ENCODE data around the gene DET1.
"Not testable (repeated sequence)": the region's sequence is repeated elsewhere in the genome, so short reads cannot be mapped to it uniquely, and the experiment has no call there.

DET1 gene

GRCh38 chr15:88568589-88568988 is 22.1 kb upstream of the DET1 start:
- no peak overlapping the region for H3K27ac ChIP-seq (ENCODE audit: low read depth, low read length)
- H3K4me1 ChIP-seq (ENCODE audit: insufficient read depth, low read length) = no peaks in the 10 kb centered on the region
- H3K4me3 ChIP-seq (ENCODE audit: low read length) = no peak overlapping the region
- H3K9ac ChIP-seq (ENCODE audit: low read depth, low read length) = no peak overlapping the region
- no peaks in the 10 kb centered on the region for H3K27me3 ChIP-seq (ENCODE audit: insufficient read depth, low read length)
- no peaks in the 10 kb centered on the region for H3K9me3 ChIP-seq (ENCODE audit: insufficient read depth, low read depth, low read length)
- H3K36me3 ChIP-seq (ENCODE audit: insufficient read depth, low read length) = no peaks in the 10 kb centered on the region
- 74% methylated on average over 6 of the region's 6 CpGs for WGBS

DNA sequence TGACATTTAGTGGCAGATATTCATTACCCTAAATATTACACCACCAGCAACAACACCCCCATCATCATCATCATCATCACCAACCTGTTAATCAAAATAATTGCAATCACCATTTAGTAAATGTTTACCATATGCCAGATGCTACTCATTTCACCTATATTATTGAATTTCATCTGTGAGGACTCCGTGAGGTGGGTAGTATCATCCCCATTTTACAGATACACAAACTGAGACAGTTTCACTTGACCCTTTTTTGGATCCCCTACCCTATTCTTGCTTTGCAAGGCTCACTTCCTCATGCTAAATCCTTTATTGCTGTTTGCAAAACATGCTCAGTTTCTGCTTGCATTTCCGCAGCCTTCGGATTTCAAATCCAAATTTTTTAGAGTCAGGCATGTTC is 18.3 kb upstream of the DET1 start:
- Histone ChIP-seq H3K4me3 (ENCODE audit: low read length) (no peak overlapping the region), H3K27me3 (ENCODE audit: insufficient read depth, low read length) (no peaks in the 10 kb centered on the region), H3K27ac (ENCODE audit: low read depth, low read length) (no peak overlapping the region), H3K36me3 (ENCODE audit: insufficient read depth, low read length) (no peaks in the 10 kb centered on the region), H3K4me1 (ENCODE audit: insufficient read depth, low read length) (no peaks in the 10 kb centered on the region), H3K9me3 (ENCODE audit: insufficient read depth, low read depth, low read length) (peaks cover 6% of the 10 kb centered on the region; the same call in 1 of the 2 replicates), H3K9ac (ENCODE audit: low read depth, low read length) (no peak overlapping the region)
- WGBS = 95% methylated on average over 3 of the region's 3 CpGs

GRCh38 chr15:88563638-88564037 is 17.2 kb upstream of the DET1 start:
- no peak overlapping the region for H3K4me3 ChIP-seq (ENCODE audit: low read length)
- H3K9ac ChIP-seq (ENCODE audit: low read depth, low read length) = no peak overlapping the region
- no peaks in the 10 kb centered on the region for H3K36me3 ChIP-seq (ENCODE audit: insufficient read depth, low read length)
- H3K9me3 ChIP-seq (ENCODE audit: insufficient read depth, low read depth, low read length) = peaks cover 6% of the 10 kb centered on the region; the same call in 1 of the 2 replicates
- no peak overlapping the region for H3K27ac ChIP-seq (ENCODE audit: low read depth, low read length)
- no peaks in the 10 kb centered on the region for H3K4me1 ChIP-seq (ENCODE audit: insufficient read depth, low read length)
- H3K27me3 ChIP-seq (ENCODE audit: insufficient read depth, low read length) = no peaks in the 10 kb centered on the region
- 84% methylated on average over 5 of the region's 5 CpGs for WGBS

DNA sequence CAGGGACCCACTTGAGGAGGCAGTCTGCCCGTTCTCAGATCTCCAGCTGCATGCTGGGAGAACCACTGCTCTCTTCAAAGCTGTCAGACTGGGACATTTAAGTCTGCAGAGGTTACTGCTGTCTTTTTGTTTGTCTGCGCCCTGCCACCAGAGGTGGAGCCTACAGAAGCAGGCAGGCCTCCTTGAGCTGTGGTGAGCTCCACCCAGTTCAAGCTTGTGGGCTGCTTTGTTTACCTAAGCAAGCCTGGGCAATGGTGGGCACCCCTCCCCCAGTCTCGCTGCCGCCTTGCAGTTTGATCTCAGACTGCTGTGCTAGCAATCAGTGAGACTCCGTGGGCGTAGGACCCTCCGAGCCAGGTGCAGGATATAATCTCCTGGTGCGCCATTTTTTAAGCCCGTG is 13.1 kb upstream of the DET1 start:
- H3K27ac ChIP-seq (ENCODE audit: low read depth, low read length) = not testable (repeated sequence)
- WGBS = 96% methylated on average over 9 of the region's 9 CpGs

GRCh38 chr15:88558026-88558425 is 11.5 kb upstream of the DET1 start:
- WGBS = 100% methylated on average over 1 of the region's 1 CpG
- not testable (repeated sequence) for H3K27ac ChIP-seq (ENCODE audit: low read depth, low read length); H3K9ac ChIP-seq (ENCODE audit: low read depth, low read length); H3K9me3 ChIP-seq (ENCODE audit: insufficient read depth, low read depth, low read length); H3K4me1 ChIP-seq (ENCODE audit: insufficient read depth, low read length); H3K27me3 ChIP-seq (ENCODE audit: insufficient read depth, low read length); H3K36me3 ChIP-seq (ENCODE audit: insufficient read depth, low read length); H3K4me3 ChIP-seq (ENCODE audit: low read length)

More for the DNA sequence above, 13.1 kb upstream of the DET1 start:
- not testable (repeated sequence) for H3K27me3 ChIP-seq (ENCODE audit: insufficient read depth, low read length); H3K9me3 ChIP-seq (ENCODE audit: insufficient read depth, low read depth, low read length); H3K4me1 ChIP-seq (ENCODE audit: insufficient read depth, low read length); H3K4me3 ChIP-seq (ENCODE audit: low read length); H3K9ac ChIP-seq (ENCODE audit: low read depth, low read length); H3K36me3 ChIP-seq (ENCODE audit: insufficient read depth, low read length)

DNA sequence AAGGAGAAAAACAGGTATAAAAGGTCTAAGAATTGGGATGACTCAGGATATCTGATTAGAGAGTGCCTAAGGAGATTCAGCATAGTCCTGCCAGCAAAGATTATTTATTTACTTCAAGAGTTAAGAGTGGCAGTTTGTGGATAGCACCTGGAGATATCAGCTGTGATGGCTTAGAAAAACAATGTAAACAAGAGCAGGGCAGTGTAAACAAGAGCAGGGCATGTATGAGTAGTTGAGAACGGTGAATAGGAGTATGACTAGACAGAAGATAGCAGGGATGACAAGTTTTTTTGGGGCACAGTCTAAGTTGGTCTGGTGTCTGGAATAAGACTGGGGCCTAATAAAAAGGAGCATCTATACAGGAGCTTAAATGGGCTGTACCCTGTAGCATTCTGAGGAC is 1.5 kb upstream of the DET1 start:
- H3K27ac ChIP-seq (ENCODE audit: low read depth, low read length); H3K27me3 ChIP-seq (ENCODE audit: insufficient read depth, low read length); H3K9ac ChIP-seq (ENCODE audit: low read depth, low read length); H3K4me3 ChIP-seq (ENCODE audit: low read length); H3K36me3 ChIP-seq (ENCODE audit: insufficient read depth, low read length); H3K9me3 ChIP-seq (ENCODE audit: insufficient read depth, low read depth, low read length); H3K4me1 ChIP-seq (ENCODE audit: insufficient read depth, low read length): not testable (repeated sequence)
- WGBS = 85% methylated on average over 1 of the region's 1 CpG

DNA sequence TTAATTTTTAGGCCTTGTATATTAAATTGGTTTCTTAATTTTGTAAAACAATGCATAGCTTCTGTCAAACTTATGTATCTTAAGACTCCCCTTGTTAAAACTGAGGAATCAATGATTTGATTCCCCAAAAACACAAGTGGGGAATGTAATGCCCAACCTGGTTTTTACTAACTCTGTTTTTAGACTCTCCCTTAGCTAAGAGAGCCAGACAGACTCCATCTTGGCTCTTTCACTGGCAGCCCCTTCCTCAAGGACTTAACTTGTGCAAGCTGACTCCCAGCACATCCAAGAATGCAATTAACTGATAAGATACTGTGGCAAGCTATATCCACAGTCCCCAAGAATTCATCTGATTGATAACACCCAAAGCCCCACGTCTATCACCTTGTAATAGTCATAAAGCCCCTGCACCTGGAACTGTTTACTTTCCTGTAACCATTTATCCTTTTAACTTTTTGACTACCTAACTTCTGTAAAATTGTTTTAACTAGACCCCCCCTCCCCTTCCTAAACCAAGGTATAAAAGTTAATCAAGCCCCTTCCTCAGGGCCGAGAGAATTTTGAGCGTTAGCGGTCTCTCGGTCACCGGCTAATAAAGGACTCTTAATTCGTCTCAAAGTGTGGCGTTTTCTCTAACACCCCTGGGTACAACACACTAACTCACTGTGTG is 768 bp downstream of the DET1 start:
- Histone ChIP-seq H3K9ac (ENCODE audit: low read depth, low read length) (peak overlapping the region; percentile 79), H3K27ac (ENCODE audit: low read depth, low read length) (peak overlapping the region; percentile 91), H3K4me1 (ENCODE audit: insufficient read depth, low read length) (peaks cover 25% of the 10 kb centered on the region), H3K4me3 (ENCODE audit: low read length) (peak overlapping the region; percentile 78)
- H3K27me3 ChIP-seq (ENCODE audit: insufficient read depth, low read length); H3K9me3 ChIP-seq (ENCODE audit: insufficient read depth, low read depth, low read length); H3K36me3 ChIP-seq (ENCODE audit: insufficient read depth, low read length): not testable (repeated sequence)
- WGBS = 26% methylated on average over 7 of the region's 8 CpGs

GRCh38 chr15:88543065-88543776 is 3.3 kb downstream of the DET1 start:
- Histone ChIP-seq H3K9ac (ENCODE audit: low read depth, low read length) (no peak overlapping the region), H3K36me3 (ENCODE audit: insufficient read depth, low read length) (peaks cover 2% of the 10 kb centered on the region; the same call in 1 of the 2 replicates), H3K27me3 (ENCODE audit: insufficient read depth, low read length) (no peaks in the 10 kb centered on the region), H3K27ac (ENCODE audit: low read depth, low read length) (no peak overlapping the region), H3K4me3 (ENCODE audit: low read length) (no peak overlapping the region), H3K4me1 (ENCODE audit: insufficient read depth, low read length) (peaks cover 34% of the 10 kb centered on the region), H3K9me3 (ENCODE audit: insufficient read depth, low read depth, low read length) (no peaks in the 10 kb centered on the region)
- 93% methylated on average over 13 of the region's 13 CpGs for WGBS

DNA sequence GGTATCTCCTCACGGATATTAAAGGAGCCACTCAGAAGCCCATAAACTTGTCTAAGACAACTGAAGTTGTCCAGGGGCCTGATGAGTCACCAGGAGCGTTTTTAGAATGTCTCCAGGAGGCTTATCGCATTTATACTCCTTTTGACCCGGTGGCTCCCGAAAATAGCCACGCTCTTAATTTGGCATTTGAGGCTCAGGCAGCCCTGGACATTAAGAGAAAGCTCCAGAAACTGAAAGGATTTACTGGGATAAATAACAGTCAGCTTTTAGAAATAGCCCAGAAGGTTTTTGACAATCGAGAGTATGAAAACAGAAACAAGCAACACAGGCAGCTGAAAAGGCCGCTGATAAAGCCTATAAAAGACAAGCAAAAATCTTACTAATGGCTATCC is 4.1 kb downstream of the DET1 start:
- Histone ChIP-seq H3K27ac (ENCODE audit: low read depth, low read length) (peak overlapping the region; percentile 89; the same call in 1 of the 2 replicates), H3K9me3 (ENCODE audit: insufficient read depth, low read depth, low read length) (no peaks in the 10 kb centered on the region), H3K4me3 (ENCODE audit: low read length) (no peak overlapping the region), H3K36me3 (ENCODE audit: insufficient read depth, low read length) (peaks cover 2% of the 10 kb centered on the region; the same call in 1 of the 2 replicates), H3K27me3 (ENCODE audit: insufficient read depth, low read length) (no peaks in the 10 kb centered on the region), H3K9ac (ENCODE audit: low read depth, low read length) (peak overlapping the region; percentile 26; the same call in 1 of the 2 replicates), H3K4me1 (ENCODE audit: insufficient read depth, low read length) (peaks cover 39% of the 10 kb centered on the region)
- 88% methylated on average over 8 of the region's 8 CpGs for WGBS

GRCh38 chr15:88541709-88542341 is 4.7 kb downstream of the DET1 start:
- Histone ChIP-seq H3K9me3 (ENCODE audit: insufficient read depth, low read depth, low read length) (no peaks in the 10 kb centered on the region), H3K9ac (ENCODE audit: low read depth, low read length) (peak overlapping the region; percentile 44; the same call in 1 of the 2 replicates), H3K4me1 (ENCODE audit: insufficient read depth, low read length) (peaks cover 37% of the 10 kb centered on the region), H3K36me3 (ENCODE audit: insufficient read depth, low read length) (peaks cover 2% of the 10 kb centered on the region; the same call in 1 of the 2 replicates), H3K27ac (ENCODE audit: low read depth, low read length) (peak overlapping the region; percentile 89), H3K27me3 (ENCODE audit: insufficient read depth, low read length) (no peaks in the 10 kb centered on the region), H3K4me3 (ENCODE audit: low read length) (no peak overlapping the region)
- WGBS = 84% methylated on average over 16 of the region's 16 CpGs

GRCh38 chr15:88541111-88541510 is 5.4 kb downstream of the DET1 start:
- H3K4me1 ChIP-seq (ENCODE audit: insufficient read depth, low read length) = peaks cover 35% of the 10 kb centered on the region

More at GRCh38 chr15:88541111-88541510, 5.4 kb downstream of the DET1 start:
- H3K36me3 ChIP-seq (ENCODE audit: insufficient read depth, low read length); H3K9me3 ChIP-seq (ENCODE audit: insufficient read depth, low read depth, low read length); H3K27me3 ChIP-seq (ENCODE audit: insufficient read depth, low read length); H3K4me3 ChIP-seq (ENCODE audit: low read length): not testable (repeated sequence)
- Histone ChIP-seq H3K9ac (ENCODE audit: low read depth, low read length) (peak overlapping the region; percentile 44; the same call in 1 of the 2 replicates), H3K27ac (ENCODE audit: low read depth, low read length) (peak overlapping the region; percentile 89)
- 42% methylated on average over 6 of the region's 9 CpGs for WGBS
